ENCODE data around the gene TRPM3. TPM values are rescaled to one million over a fixed set of nuclear protein-coding genes. Genes with fewer than 3 reads are reported as not detected.
"Not testable (repeated sequence)": the region's sequence is repeated elsewhere in the genome, so short reads cannot be mapped to it uniquely, and the experiment has no call there.

Gene TRPM3
- total RNA-seq, 1 donor from 2014 or later, result 26.1 TPM

DNA sequence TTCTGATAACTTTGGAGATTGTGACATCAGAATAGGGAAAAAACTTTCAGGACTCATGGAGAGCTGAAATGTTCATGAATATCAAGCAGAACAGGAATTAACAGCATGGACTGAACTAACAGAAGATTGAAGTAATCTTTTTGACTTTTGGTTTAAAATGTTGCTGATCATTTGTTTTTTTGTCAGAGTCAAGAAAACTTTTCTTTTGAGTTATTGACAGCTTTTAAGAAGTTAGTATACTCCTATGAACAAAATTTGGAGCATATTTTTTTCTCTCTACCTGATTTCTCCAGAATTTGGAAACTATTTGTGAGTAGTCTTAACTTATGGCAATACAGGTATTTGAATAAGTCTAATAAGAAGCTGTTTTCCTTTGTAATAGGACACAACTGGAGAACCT is 462.7 kb downstream of the TRPM3 start:
- ATAC-seq, result no peak
- DNase-seq (ENCODE audit: low spot score), result no peak
- intact Hi-C loops (cut with DNase I), result no loop called here

DNA sequence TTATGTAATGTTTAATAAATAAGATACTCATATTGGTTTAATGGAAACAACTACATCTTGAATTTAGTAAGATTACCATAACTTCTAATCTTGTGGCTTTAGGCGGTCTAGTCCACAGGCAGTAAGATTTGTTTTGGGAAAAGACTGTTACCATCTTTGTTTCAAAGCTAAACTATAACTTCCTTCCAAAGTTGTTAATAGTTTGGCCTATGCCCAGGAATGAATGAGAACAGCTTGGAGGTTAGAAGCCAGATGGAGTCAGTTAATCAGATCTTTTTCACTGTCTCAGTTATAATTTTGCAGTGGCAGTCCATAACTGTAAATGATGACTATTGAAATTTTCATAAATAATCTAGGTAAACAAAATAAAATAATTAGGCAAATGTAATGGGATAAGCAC is 465.1 kb downstream of the TRPM3 start:
- intact Hi-C loops (cut with DNase I), result no loop called here
- no peak for ATAC-seq

DNA sequence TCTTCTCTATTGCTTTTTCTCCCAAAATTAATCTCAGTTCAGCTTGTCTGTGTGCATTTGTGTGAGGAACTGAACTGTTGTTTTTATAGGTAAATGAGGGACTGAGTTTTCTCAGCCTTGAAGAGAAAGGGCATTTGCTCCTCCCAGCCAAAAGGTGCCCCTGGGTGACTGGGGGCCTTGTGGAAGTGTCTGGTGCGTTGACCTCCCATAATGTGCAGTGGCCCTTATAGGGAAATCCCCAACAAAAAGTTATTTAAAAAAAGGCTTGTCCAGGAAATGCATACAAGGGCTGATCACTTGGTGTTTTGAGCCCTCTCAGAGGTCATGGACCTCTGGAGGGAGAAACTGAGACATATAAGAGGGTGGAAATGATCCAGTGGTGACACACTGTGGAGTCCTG is 467.3 kb downstream of the TRPM3 start:
- ATAC-seq (no peak), DNase-seq (ENCODE audit: low spot score) (no peak)
- intact Hi-C loops (cut with DNase I), result no loop called here

More for the DNA sequence above, 465.1 kb downstream of the TRPM3 start:
- DNase-seq (ENCODE audit: low spot score), result no peak

- not testable (repeated sequence) for ATAC-seq; DNase-seq (ENCODE audit: low spot score)
- intact Hi-C loops (cut with DNase I), result loop anchor here (10.0 kb wide), 1 partner anchor 610 kb away; no protein-coding TSS in a partner anchor
Observed at GRCh38 chr9:70644627-70645026, 476.8 kb downstream of the TRPM3 start.

DNA sequence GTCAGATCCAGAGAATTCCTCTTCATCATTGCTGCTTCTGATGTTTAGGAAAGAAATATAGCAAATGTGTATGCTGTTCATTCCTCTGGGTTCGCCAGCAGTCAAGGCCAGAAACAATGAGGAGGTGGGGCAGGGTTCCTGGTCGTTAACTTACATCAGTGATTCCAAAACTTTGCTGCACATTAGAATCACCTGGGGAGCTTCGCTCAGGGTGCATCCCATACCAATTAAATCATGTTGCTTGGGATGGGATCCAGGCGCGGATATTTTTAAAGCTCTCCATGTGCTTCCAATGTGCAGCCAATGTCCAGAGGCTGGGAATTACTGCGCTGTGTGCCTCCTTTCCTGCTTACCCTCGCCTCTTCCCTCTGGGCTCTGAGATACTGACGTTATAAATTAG is 479.1 kb downstream of the TRPM3 start:
- DNase-seq (ENCODE audit: low spot score), result no peak
- no peak for ATAC-seq
- intact Hi-C loops (cut with DNase I), result loop anchor here (10.0 kb wide), 1 partner anchor 612 kb away; no protein-coding TSS in a partner anchor

DNA sequence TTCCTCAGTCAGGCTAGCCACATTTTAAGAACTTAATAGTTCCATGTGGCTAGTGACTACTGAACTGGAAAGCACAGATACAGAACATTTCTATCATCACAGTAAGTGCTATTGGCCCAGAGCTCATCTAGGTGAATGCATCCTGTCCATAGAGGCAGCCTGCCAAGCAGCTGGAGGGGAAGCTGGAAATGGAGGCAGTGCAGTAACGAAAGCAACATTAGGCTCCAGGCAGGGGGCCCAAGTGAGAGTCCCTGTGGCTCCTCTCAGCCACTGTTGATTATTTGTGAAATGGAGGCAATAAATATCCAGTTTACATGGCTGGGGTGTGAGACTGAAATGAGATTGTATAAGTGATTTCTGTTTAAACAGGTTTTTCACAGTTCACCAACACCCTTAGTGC is 479.8 kb downstream of the TRPM3 start:
- DNase-seq (ENCODE audit: low spot score) (no peak), ATAC-seq (peak; percentile 29)
- intact Hi-C loops (cut with DNase I), result loop anchor here (10.0 kb wide), 1 partner anchor 613 kb away; no protein-coding TSS in a partner anchor

DNA sequence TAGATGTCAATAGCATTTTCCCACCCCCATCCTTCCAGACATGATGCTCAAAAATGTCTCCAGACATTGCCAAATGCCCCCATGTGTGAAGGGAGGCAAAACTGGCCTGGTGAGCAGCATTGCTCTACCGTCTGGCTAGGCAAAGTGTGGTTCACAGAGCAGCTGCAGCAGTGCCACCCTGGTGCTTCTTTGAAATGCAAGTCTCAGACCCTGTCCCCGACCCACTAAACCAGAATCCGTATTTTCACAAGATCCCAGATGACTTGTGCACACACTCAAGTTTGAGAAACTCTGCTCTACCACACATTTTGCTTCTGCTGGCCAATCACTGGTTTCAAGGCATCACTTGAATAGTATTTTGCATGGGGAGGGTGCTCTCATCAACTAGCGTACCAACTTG is 480.4 kb downstream of the TRPM3 start:
- no peak for DNase-seq (ENCODE audit: low spot score)
- intact Hi-C loops (cut with DNase I), result loop anchor here (10.0 kb wide), 1 partner anchor 614 kb away; no protein-coding TSS in a partner anchor
- ATAC-seq, result no peak

GRCh38 chr9:70639853-70640814 is 481.3 kb downstream of the TRPM3 start:
- intact Hi-C loops (cut with DNase I), result loop anchor here (10.0 kb wide), 1 partner anchor 615 kb away; no protein-coding TSS in a partner anchor
- peak; percentile 83 for ATAC-seq
- DNase-seq (ENCODE audit: low spot score), result no peak

DNA sequence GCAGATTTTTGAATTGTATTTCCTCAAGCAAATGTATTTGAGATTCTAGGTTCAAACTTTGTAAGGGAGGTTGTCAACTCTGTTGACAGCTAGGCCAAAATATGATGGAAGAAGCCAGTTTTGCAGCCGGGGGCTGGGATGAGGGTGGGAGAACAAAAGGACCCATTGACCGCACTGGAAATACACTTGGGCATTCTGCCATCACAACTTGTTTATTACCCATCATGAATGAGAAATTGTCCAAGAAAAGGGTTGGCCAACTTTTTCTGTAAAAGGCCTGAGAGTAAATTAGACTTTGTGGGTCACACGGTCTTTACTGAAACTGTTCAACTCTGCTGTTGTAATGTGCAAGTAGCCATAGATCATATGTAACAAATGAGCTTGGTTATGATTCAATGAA is 485.6 kb downstream of the TRPM3 start:
- ATAC-seq (peak; percentile 77), DNase-seq (ENCODE audit: low spot score) (peak; percentile 76)
- intact Hi-C loops (cut with DNase I), result no loop called here

GRCh38 chr9:70634696-70635095 is 486.7 kb downstream of the TRPM3 start:
- intact Hi-C loops (cut with DNase I), result no loop called here
- no peak for DNase-seq (ENCODE audit: low spot score)
- ATAC-seq, result no peak

DNA sequence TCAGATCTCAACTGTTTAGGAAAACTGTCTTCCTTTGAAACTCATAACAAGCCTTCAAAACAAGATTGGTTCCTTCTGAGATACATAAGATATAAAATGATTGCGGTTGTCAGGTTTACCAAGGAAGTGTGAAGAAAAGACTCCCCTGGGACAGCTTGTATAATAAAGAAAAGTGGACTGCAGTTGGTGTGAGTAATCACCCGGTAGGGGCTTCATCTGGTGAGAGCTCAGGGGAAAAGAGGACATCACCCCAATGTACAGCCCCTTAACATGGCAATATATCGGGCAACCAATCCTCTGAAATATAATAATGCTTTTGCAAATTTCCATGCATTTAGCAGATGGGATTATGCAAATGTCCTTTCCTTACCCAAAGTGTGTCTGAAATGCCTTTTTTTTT is 490.4 kb downstream of the TRPM3 start:
- DNase-seq (ENCODE audit: low spot score) (no peak), ATAC-seq (no peak)
- intact Hi-C loops (cut with DNase I), result no loop called here

DNA sequence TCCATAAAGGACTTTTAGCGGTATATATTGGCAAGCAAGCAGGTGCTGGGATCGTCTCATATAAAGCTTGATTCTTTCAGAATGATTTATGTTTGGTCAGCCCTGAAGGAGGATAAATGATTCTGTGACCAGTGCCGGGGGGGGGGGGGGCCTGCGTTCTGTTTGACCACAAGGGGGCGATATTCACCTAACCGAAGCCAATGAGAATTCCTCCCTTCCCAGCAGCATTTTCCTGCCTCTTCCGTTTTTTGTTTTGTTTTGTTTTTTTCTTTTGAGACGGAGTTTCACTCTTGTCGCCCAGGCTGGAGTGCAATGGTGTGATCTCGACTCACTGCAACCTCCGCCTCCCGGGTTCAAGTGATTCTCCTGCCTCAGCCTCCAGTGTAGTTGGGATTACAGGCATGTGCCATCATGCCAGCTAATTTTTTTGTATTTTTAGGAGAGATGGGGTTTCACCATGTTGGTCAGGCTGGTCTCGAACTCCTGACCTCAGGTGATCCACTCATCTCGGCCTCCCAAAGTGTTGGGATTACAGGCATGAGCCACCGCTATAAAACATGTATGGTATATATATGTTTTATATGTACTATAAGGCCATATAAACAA is 492.2 kb downstream of the TRPM3 start:
- ATAC-seq; intact Hi-C loops (cut with DNase I); DNase-seq (ENCODE audit: low spot score): not testable (repeated sequence)

DNA sequence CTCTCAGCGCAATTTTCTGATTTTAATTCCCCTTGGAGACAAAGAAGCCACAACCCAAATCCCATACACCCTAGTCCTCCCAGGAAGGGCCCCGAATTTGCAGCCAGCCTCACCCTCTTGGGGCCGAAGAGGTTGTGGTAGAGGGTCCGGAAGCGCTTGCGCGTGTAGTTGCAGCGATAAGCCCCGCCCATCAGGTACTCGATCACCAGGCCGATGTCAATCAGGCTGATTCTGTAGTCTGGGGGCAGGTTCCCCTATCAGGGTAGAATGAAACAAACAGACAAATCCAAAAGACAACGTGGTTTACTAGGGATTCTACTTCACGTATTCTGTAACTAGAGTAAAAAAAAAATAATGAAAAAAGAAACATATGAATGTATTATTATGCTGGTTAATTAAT is 496.3 kb downstream of the TRPM3 start:
- intact Hi-C loops (cut with DNase I), result no loop called here
- DNase-seq (ENCODE audit: low spot score) (no peak), ATAC-seq (no peak)

DNA sequence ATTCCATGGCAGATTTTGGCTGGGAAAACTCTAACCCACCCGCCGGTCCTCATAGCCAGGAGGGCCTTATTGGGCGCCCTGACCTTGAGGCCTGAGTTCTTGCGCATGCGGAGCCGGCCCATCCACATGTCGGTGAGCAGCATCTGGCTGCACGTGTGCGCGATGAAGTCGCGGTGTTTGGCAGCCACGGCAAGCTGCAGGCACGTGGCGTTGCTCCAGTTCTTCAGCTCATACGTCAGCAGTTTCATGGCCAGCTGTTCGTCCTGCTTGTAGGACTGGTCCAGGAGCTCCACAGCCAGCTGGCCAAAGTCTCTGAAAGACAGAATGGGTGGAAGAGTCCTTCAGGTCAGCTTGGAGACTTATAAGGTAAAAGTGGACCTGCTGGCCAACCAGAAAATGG is 502.6 kb downstream of the TRPM3 start:
- no peak for DNase-seq (ENCODE audit: low spot score)
- intact Hi-C loops (cut with DNase I), result no loop called here
- ATAC-seq, result no peak

GRCh38 chr9:70617033-70617828 is 504.2 kb downstream of the TRPM3 start:
- ATAC-seq (no peak), DNase-seq (ENCODE audit: low spot score) (no peak)
- intact Hi-C loops (cut with DNase I), result no loop called here

DNA sequence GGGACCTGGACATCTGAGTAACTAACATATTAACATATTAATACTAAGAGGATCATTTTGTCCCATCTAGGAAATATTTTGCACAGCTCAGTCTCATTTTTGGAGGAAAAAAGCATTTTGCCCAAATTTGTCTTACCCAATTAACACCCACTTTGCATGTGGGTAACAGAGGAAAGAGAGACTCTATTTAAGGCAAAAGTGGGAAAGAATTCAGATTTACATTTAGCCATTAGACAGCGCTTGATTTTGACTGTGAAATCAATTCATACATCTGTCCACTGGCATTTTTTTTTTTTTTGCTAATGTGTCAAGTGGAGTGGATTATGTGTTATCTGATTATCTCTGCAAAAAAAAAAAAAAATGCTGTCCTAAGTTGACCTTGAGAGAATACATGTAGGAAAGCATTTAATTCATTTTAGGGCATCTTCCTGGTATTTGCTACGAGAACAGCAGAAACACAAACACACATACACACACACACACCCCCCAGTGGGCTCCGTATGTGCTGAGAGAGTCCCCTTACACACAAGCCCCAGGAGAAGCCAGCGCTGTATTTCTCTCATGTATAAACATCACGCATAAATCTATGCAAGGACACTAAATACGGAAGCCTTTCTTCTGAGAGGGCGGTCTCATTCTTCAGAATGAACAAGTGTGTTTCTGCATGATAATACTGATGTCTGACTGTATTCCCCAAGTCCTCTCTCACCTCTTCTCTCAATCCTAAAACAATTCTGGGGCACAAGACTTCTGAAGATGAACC is 505.0 kb downstream of the TRPM3 start:
- DNase-seq (ENCODE audit: low spot score), result no peak
- no peak for ATAC-seq
- intact Hi-C loops (cut with DNase I), result no loop called here

DNA sequence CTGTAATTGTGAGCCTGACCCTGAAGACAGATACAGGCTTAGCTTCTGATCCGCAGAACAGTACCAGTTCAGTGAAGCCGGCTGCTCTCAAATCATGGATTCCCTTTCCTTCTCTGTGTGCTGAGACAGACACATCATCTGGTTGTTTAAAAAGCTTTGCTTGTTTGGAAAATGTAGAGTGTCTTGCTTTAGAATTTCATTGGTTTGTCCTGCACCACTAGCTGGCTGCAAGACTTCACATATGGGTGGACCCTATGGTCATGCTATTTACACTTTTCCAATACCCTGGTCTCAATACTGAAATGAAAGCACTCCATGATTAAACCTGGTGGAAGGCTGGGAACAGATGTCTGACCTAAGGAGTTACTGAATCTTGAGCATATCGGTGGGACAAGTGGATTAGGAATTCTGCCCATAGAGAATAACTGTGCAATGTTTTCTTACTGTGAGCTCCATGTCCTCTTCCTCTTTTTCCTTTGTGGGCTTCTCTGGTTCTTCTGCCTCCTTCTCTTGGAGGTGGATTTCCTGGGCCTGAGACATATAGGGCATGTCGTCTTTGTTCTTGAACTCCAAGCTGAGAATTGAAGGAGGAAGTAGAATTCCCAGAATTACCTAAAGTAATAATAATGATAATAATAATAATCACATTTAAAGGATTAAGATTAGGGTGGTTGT is 505.8 kb downstream of the TRPM3 start:
- DNase-seq (ENCODE audit: low spot score) (no peak), ATAC-seq (no peak)
- intact Hi-C loops (cut with DNase I), result no loop called here

Data from sciatic nerve (tissue), 2 donors.